ENCODE results near the gene ARHGAP11A.

DNA sequence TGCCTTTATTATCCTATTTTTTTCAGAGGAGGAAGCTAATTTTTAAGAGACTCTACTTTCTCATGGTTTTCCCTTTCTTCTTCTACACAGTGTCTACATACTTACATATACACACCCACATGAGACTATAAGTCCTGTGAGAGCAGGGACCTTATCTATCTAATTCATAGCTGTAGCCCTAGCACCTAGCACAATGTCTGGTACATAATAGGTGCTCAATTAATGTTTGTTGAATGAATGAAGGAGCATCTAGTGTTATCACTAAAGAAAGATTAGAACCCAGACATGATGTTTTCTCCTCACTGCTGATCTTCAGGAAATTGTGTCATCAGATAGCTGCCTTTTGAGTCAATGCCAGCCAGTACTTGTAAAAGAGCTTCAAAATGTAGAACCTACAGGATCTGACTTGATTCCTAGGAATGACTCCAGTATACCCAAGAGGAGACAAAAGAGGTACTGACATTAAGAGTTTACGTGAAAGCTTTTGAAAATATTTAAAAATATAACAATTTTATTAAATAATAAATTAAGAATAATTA, 28.7 kb downstream of the ARHGAP11A start:
- TF ChIP-seq, protein P1, sequence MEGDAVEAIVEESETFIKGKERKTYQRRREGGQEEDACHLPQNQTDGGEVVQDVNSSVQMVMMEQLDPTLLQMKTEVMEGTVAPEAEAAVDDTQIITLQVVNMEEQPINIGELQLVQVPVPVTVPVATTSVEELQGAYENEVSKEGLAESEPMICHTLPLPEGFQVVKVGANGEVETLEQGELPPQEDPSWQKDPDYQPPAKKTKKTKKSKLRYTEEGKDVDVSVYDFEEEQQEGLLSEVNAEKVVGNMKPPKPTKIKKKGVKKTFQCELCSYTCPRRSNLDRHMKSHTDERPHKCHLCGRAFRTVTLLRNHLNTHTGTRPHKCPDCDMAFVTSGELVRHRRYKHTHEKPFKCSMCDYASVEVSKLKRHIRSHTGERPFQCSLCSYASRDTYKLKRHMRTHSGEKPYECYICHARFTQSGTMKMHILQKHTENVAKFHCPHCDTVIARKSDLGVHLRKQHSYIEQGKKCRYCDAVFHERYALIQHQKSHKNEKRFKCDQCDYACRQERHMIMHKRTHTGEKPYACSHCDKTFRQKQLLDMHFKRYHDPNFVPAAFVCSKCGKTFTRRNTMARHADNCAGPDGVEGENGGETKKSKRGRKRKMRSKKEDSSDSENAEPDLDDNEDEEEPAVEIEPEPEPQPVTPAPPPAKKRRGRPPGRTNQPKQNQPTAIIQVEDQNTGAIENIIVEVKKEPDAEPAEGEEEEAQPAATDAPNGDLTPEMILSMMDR (IDR thresholded peaks at IDR 0.05), result no peak
- TF ChIP-seq POLR2A (IDR thresholded peaks at IDR 0.05), result no peak

Measured in body of pancreas (tissue), 4 donors.